Loucy (cell line): ENCODE measurements around the gene DNAH5.

Source experiments
- H2AFZ ChIP-seq: fragments of 200-600 bp; sonication (generic); 2 replicates; pipeline ENCODE4 v1.6.0; 2016; ENCODE audit warnings: antibody characterized with exemption, mild to moderate bottlenecking, low read length, moderate library complexity
- H3F3A ChIP-seq: fragments of 200-600 bp; 2 replicates; pipeline ENCODE4 v1.6.0; 2016; ENCODE audit warnings: antibody characterized with exemption, low read depth, mild to moderate bottlenecking
- H3K27me3 ChIP-seq: fragments of 200-600 bp; sonication (generic); 2 replicates; pipeline ENCODE4 v1.6.1; 2014; ENCODE audit warnings: low read length, mild to moderate bottlenecking; ENCODE audit not compliant: insufficient read depth, poor library complexity, severe bottlenecking
- H3K36me3 ChIP-seq: fragments of 200-600 bp; sonication (generic); 2 replicates; pipeline ENCODE4 v1.6.1; 2016; ENCODE audit warnings: low read length; ENCODE audit not compliant: insufficient read depth
- H3K4me1 ChIP-seq: fragments of 200-600 bp; sonication (generic); 2 replicates; pipeline ENCODE4 v1.5.1; 2014; ENCODE audit warnings: low read length, mild to moderate bottlenecking; ENCODE audit not compliant: insufficient read depth, poor library complexity, severe bottlenecking
- H3K4me2 ChIP-seq: fragments of 200-600 bp; sonication (generic); 2 replicates; pipeline ENCODE4 v1.6.0; 2014; ENCODE audit warnings: antibody characterized with exemption, low read length, low read depth, mild to moderate bottlenecking; ENCODE audit not compliant: poor library complexity, severe bottlenecking
- H3K4me3 ChIP-seq: fragments of 200-600 bp; sonication (generic); 2 replicates; pipeline ENCODE4 v1.5.1; 2014; ENCODE audit warnings: low read length, mild to moderate bottlenecking, mixed read lengths; ENCODE audit not compliant: poor library complexity, severe bottlenecking
- H3K79me2 ChIP-seq: fragments of 200-600 bp; sonication (generic); 2 replicates; pipeline ENCODE4 v1.6.1; 2014; ENCODE audit warnings: low read length; ENCODE audit not compliant: insufficient read depth
- H3K9ac ChIP-seq: fragments of 200-600 bp; sonication (generic); 2 replicates; pipeline ENCODE4 v1.6.0; 2014; ENCODE audit warnings: mild to moderate bottlenecking, low read depth, low read length, moderate library complexity; ENCODE audit not compliant: poor library complexity, severe bottlenecking
- H3K9me2 ChIP-seq: fragments of 200-600 bp; sonication (generic); replicated peaks from 2 replicates; pipeline ENCODE4 v1.6.1; 2016; ENCODE audit warnings: low read depth, low read length, mixed read lengths
- H3K9me3 ChIP-seq: fragments of 200-600 bp; sonication (generic); 2 replicates; pipeline ENCODE4 v1.6.1; 2014; ENCODE audit warnings: mild to moderate bottlenecking, antibody characterized with exemption, low read length, low read depth; ENCODE audit not compliant: insufficient read depth
- H4K20me1 ChIP-seq: fragments of 200-600 bp; sonication (generic); 2 replicates; pipeline ENCODE4 v1.6.0; 2014; ENCODE audit warnings: antibody characterized with exemption, low read length, mild to moderate bottlenecking; ENCODE audit not compliant: insufficient read depth, poor library complexity, severe bottlenecking
- EZH2phosphoT487 ChIP-seq: fragments of 200-600 bp; IDR thresholded peaks from 2 replicates; pipeline ENCODE4 v1.6.1; 2018; ENCODE audit warnings: antibody characterized with exemption, mild to moderate bottlenecking, moderate library complexity, borderline replicate concordance
- TF ChIP-seq, protein P1 (sequence below): fragments of 200-600 bp; sonication (generic); conservative IDR thresholded peaks from 2 replicates; pipeline ENCODE4 v1.5.1; 2014; ENCODE audit warnings: mild to moderate bottlenecking, antibody characterized with exemption, low read length

DNAH5 gene

DNA sequence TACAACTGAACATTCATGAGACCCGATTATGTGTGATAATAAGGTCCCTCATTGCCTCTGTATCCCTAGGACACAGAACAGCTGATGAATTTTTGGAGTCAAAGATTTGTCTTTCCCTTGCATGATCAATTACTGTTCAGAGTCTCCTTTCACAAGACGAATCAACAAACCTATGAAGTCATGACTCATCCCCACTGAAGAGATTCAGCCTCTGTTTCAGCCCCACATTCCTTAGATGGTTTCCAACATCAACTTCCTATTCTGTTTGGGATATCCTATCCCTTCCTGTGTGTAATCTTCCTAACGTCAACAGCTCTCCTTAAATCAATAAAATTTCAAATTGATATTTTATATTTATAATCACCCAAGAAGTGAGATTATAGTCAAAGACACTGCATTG lies 199.0 kb downstream of the DNAH5 start:
- no peak overlapping the region for H3K9ac ChIP-seq
- no peaks in the 10 kb centered on the region for H3K9me2 ChIP-seq
- H3K4me3 ChIP-seq: no peak overlapping the region
- no peaks in the 10 kb centered on the region for H3K9me3 ChIP-seq
- H4K20me1 ChIP-seq: no peaks in the 10 kb centered on the region
- no peaks in the 10 kb centered on the region for H3K27me3 ChIP-seq
- H3K4me2 ChIP-seq: no peak overlapping the region
- TF ChIP-seq EZH2phosphoT487: no peak
- TF ChIP-seq, protein P1, sequence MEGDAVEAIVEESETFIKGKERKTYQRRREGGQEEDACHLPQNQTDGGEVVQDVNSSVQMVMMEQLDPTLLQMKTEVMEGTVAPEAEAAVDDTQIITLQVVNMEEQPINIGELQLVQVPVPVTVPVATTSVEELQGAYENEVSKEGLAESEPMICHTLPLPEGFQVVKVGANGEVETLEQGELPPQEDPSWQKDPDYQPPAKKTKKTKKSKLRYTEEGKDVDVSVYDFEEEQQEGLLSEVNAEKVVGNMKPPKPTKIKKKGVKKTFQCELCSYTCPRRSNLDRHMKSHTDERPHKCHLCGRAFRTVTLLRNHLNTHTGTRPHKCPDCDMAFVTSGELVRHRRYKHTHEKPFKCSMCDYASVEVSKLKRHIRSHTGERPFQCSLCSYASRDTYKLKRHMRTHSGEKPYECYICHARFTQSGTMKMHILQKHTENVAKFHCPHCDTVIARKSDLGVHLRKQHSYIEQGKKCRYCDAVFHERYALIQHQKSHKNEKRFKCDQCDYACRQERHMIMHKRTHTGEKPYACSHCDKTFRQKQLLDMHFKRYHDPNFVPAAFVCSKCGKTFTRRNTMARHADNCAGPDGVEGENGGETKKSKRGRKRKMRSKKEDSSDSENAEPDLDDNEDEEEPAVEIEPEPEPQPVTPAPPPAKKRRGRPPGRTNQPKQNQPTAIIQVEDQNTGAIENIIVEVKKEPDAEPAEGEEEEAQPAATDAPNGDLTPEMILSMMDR: no peak
- H3K36me3 ChIP-seq: no peaks in the 10 kb centered on the region
- no peaks in the 10 kb centered on the region for H3F3A ChIP-seq
- no peaks in the 10 kb centered on the region for H3K4me1 ChIP-seq
- no peaks in the 10 kb centered on the region for H3K79me2 ChIP-seq
- H2AFZ ChIP-seq: no peak overlapping the region

DNA sequence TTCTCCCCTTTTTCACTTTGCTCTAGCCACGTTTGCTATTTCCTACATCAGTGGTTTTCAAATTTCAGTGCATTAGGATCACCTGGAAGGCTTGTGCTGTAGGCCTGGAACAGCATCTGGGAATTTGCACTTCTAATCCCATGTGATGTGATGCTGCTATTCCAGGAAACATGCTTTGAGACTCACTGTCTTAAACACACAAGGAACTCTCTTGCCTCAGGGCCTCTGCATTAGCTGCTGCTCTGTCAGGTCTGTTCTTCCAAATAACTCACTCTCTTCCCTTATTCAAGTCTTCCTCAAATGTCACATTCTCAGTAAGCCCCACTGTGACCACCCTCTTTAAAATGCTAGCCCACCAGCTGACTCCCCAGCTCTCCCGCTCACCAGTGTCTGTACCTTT lies 204.0 kb downstream of the DNAH5 start:
- Histone ChIP-seq H2AFZ (no peak overlapping the region), H3K4me2 (no peak overlapping the region), H3K79me2 (no peaks in the 10 kb centered on the region), H3K4me1 (no peaks in the 10 kb centered on the region), H3K4me3 (no peak overlapping the region), H3K36me3 (no peaks in the 10 kb centered on the region), H3K9me2 (no peaks in the 10 kb centered on the region), H3F3A (no peaks in the 10 kb centered on the region), H3K9me3 (no peaks in the 10 kb centered on the region), H4K20me1 (no peaks in the 10 kb centered on the region), H3K27me3 (no peaks in the 10 kb centered on the region), H3K9ac (no peak overlapping the region)
- TF ChIP-seq EZH2phosphoT487: no peak
- TF ChIP-seq, protein P1: no peak

DNA sequence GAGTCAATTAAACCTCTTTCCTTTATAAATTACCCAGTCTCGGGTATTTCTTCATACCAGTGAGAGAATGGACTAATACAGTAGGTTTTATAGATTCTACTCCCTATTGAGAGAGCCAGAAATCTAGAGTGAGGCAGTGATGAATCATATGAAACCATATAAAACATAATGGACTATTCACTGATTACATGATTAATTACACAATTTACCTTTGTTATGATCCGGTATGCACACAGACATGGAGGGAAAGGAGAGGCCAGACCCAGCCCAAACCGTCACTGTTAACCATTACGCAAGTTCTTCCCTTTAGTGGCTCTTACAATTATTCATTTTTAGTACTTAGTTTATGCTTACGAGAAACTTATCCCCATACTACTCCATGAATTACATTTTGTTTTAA lies 205.0 kb downstream of the DNAH5 start:
- Histone ChIP-seq H3F3A (no peaks in the 10 kb centered on the region), H3K4me2 (no peak overlapping the region), H3K9me2 (no peaks in the 10 kb centered on the region), H3K9me3 (no peaks in the 10 kb centered on the region), H3K79me2 (no peaks in the 10 kb centered on the region), H2AFZ (no peak overlapping the region), H3K27me3 (no peaks in the 10 kb centered on the region), H3K4me1 (no peaks in the 10 kb centered on the region), H3K4me3 (no peak overlapping the region), H3K9ac (no peak overlapping the region), H3K36me3 (no peaks in the 10 kb centered on the region), H4K20me1 (no peaks in the 10 kb centered on the region)
- no peak for TF ChIP-seq EZH2phosphoT487
- TF ChIP-seq, protein P1: no peak
